ENCODE measurements around the gene PDZD7. TPM values are rescaled to one million over a fixed set of nuclear protein-coding genes. Genes with fewer than 3 reads are reported as not detected.

Gene PDZD7
- total RNA-seq, 1 donor from 2014 or later, result 0.48 TPM

DNA sequence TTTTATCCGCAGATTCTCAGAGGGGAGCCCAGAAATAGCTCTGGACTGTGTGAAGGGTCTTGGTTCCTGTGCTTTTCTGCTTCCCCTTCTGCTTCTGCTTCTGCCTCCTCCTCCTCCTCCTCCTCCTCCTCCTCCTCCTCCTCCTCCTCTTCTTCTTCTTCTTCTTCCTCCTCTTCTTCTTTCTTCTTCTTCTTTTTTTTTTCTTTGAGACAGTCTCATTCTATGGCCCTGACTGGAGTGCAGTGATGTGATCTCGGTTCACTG is 11.6 kb downstream of the PDZD7 start:
- no peak for DNase-seq (ENCODE audit: low spot score)

DNA sequence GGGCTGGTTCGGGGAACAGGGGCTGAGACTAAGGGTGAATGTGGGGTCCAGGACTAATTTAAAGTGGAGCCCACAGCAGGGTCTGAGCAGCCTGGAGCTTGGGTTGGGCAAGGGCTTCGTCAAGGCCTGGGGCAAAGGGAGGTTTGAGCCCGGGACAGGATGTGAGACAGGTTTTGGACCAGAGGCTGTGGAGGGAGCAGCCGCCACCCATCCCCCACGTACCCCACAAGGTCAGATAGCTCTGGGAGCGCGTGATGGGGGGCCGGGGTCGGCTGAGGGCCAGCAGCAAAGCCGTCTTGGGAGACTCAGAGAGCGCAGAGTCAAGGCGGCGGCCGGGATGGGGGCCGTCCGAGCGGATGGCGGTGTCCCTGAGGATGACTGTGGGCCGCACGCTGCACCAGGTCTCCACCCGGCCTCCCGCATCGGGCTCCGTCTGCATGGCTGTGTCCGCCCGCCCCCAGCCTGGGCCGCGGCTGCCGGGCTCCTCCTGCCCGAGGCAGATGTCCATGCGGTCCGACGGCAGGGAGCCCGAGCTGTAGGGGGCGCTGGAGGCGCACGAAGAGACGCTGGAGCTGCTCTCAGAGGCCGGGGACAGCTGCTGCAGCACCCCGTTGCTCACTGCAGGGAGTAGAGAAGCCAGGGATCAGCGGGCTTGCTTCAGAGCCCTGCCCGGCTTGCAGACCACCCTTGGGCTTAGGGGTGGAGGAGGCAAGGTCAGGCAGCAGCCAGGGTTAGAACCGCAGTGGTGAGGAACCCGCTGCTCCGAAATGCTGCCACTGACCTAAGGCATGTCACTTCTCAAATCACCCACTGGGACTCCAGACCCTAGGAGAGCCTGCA is 12.1 kb downstream of the PDZD7 start:
- peak; percentile 78 for DNase-seq (ENCODE audit: low spot score)

DNA sequence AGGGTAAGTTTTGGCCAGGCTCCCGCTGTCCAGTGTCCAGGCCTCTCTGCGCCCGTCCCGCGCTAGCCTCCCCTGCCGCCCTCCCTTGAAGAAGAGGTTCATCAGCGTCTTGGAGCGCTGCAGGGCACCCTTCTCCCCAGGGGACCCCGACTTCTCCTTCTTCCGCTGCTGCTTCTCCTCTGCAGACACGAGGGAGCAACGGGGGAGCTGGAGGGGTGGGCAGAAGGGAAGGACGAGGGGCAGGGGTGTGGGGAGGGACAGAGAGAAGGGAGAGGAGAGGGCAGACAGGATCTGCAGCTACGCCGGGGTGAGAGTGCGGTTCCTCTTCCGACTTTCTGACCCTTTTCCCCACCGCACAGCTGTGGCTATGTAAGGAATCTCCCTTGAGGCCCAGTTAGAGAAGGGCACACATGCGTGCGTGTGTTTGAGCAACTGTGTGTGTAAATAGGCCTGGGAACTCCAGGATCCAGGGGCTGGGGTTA is 12.8 kb downstream of the PDZD7 start:
- peak; percentile 28 for DNase-seq (ENCODE audit: low spot score)

DNA sequence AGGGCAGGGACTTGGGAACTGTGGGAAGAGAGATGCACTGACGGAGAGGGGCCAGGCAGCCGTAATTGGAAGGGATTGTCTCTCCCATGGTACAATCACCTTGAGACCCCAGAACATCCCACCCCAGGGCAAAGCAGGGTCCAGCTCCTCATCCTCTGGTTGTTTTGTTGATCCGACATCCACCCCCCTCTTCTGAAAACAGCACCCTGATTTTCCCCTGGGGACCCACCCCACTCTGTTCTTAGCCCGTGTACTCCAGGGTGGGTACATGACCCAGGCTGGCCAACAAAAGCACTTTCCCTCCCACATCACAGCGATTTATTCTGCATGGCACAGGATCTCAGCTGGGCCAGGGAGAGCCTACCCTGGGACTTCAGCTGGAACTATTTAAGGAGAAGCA is 14.1 kb downstream of the PDZD7 start:
- DNase-seq (ENCODE audit: low spot score), result no peak

DNA sequence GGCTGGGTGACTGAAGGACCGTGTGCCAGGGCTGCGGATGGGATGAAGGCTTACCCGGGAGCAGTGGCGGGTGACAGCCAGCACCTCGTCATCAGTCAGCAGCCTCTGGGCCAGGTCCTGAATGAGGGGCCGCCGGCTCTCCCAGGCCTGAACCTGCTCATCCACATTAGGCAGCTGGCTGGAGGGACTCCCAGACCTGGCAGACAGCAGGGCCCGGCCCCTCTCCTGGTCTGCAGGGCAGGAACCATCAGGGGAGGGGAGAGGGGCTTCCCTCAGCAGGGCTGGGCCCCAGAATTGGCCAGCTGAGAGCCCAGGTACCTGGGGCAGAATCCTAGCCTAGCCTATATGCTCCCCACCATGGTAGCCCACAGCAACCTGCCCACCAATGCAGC is 15.4 kb downstream of the PDZD7 start:
- DNase-seq (ENCODE audit: low spot score), result no peak

DNA sequence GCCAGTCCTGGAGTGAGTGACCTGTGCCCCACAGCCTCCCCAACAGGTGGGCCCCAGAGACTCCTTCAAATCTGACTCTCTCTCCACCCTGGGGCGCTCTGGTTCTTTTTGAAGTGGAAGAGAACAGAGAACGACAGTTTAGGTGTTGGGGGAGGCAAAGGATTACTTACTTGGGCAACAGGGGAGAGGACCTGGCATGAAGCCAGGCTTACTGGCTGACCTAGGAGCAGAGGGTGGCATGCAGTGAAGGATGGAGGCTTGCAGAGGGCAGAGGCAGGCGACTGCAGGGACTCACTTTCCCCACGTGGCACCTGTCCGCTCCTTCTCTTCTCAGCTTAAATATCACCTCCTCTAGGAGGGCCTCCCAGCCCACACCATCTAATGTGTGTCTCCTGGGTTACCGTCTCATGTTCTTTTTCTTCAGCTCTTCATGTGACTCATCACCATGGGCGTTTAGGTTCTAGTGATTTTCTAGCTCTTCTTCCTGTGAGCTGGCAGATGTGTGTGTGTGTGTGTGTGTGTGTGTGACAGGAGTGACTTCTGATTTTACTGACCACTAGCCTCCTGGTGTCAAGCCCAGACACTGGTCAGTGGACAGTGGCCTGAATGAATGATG is 15.9 kb downstream of the PDZD7 start:
- peak; percentile 46 for DNase-seq (ENCODE audit: low spot score)

DNA sequence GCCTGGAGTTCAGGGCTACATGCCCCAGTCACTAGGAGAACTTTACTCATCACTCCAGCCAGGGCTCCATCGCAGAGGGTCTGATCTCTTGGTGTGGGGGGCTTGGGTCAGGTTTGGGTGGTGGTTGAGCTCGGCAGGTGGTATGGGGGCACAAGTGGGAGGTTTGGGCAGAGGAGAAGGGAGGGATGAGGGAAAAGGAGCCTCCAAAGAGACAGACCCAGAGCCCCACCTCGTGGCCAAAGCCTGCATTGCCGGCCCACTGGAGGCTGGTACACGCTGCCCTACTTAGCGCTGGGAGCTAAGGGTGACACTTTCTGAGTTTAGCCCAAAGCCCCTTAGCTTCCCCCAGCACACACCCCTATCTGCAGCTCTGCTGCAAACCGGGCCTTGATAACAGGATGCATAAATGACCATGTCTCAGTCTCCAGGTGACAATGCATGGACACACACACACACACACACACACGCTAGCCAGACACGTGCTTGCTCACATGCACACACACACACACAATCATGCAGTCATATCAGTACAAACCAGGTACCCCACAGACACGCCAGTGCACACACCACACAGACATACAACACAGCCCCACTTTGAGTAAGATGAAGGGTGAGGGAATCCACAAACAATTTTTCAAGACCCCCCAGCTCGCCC is 16.6 kb downstream of the PDZD7 start:
- DNase-seq (ENCODE audit: low spot score), result peak; percentile 72

DNA sequence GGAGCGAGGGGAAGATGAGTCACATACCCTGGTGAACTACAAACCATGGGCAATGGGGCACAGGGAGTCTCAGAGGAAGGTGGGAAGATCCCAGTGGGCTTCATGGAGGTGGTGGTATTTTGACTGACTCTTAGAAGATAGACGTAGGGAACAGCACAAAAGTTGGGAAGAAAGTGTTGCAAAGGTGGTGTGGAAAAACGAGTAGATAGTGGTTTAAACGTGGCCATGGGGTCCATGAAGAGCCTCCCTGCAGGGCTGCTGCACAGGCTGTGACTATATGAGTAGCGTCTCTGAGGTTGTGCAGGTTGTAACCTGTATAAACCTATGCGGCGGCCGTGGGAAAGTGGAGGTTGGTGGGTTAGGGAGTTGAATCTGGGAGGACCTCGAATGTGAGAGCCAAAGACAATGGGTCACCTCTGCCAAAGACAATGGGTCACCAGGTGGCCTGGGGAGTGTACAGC is 17.5 kb downstream of the PDZD7 start:
- DNase-seq (ENCODE audit: low spot score), result no peak

DNA sequence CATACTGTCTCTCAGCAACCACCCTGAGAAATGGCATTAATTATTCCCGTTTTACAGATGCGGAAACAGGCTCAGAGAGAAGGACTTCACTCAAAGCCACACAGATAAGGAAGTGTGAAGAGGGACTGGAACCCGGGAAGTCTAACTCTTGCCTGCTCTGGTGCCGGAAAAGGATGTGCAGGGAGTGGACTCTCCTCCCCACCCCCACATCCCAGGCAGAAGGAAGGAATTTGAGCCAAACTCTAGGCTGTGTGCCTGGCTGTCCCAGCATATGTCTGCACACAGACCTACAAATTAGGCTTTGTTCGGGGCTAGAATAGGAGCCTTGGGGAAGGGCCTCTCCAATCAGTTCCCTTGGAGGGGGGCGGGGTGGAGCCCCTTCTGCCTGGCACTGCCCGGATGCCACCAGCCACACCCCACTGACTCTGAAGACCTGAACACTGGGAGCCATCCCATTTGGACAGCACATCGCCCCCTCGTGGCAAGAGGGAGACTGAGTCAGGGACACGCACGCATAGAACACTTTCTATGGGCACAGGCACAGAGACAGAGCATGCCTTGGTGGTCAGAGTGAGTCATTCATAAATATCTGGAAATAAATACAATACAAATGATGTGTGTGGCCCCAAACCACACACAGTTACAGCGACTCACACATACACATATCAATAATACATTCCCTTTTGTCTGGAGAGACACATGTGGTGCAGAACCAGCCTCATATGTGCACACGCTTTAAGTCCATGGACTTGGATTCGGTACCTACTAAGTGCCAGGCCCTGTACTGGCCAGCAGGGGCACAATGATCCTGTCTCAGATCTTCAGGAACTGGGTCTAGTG is 18.2 kb downstream of the PDZD7 start:
- DNase-seq (ENCODE audit: low spot score), result peak; percentile 89

DNA sequence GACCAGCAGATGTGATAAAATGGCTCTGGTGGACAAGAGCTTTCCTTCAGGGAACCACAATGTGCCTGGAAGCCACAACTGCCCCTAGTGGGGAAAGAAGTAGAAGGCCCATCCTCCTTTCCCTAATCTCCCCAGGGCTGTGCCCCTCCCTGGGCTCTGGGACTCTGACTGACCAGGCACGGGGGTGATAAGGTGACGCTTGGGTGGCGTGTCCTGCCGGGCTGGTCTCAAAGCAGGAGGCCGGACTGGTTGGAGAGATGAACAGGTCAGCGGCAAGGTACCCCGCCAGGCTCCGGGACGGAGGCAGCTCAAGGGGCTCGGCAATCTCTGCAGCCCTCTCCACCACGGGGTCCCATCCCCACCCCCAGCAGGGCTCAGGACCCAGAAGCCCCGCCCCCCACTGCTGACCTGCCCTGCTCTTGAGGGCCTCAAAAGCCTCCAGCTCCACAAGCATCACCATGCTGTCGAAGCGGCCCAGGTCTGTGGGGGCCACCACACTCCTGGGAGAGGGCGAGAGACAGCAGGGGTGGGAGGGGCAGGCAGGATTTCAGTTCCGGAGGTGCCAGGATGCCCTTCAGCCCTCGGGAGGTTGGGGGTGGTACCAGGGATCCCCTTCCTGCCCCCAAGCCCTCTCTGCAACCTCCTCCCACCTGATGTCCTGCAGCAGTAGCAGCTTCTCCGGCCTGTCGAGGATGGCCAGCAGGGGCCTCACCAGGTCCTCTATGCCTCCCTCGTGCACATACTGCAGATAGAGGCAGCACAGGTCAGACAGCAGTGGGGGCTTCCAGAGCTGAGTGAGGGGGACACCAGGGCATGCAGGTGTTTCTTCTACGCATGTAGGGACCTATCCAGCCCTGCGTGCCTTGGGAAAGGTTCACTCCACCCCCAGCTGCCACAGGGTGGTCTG is 19.2 kb downstream of the PDZD7 start:
- DNase-seq (ENCODE audit: low spot score), result no peak

DNA sequence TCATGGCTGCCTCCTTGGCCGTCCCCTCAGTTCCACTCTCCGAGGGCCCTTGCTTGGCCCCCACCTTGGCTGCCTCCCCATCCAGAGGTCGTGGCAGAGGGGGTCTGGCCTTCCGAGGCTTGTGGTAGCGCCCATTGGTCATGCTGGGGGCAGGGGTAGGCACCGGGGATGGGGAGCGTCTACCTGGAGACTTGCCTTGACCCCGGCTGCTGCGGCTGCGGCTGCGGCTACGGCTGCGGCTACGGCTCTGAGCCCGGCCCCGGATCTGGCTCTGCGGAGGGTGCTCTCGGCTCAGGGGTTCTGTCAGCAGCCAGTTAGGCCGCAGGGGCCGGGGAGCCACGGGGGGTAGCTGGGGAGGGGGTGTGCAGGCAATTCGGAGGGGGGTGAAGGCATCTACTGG is 20.6 kb downstream of the PDZD7 start:
- no peak for DNase-seq (ENCODE audit: low spot score)

DNA sequence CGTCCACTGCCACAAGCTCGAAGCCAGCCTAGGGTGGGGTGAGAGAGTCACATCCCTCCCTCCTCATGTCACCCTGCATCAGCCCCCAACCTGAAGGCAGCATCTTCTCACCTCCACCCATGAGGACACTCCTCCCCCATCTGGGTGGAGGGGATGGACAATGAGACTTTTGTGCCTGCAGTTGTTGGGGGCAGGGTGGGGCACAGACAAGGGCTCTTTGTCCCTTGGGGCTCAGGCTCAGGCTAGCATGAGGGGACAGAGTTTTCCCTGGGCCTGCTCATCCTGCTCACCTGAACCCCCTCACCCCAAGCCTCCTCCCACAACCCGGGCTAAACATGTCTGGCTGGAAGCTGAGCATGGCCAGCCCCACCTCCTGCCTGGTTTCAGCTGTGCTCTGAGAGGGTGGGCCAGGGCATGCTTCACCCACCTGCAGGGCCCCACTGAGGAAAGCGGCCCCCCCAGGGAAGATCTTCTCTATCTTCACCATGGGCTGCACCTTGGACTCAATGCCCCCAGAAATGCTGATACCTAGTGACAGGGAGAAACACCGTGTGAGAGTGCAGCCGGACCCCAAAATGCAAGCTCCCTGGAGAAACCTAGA is 22.0 kb downstream of the PDZD7 start:
- DNase-seq (ENCODE audit: low spot score), result no peak

DNA sequence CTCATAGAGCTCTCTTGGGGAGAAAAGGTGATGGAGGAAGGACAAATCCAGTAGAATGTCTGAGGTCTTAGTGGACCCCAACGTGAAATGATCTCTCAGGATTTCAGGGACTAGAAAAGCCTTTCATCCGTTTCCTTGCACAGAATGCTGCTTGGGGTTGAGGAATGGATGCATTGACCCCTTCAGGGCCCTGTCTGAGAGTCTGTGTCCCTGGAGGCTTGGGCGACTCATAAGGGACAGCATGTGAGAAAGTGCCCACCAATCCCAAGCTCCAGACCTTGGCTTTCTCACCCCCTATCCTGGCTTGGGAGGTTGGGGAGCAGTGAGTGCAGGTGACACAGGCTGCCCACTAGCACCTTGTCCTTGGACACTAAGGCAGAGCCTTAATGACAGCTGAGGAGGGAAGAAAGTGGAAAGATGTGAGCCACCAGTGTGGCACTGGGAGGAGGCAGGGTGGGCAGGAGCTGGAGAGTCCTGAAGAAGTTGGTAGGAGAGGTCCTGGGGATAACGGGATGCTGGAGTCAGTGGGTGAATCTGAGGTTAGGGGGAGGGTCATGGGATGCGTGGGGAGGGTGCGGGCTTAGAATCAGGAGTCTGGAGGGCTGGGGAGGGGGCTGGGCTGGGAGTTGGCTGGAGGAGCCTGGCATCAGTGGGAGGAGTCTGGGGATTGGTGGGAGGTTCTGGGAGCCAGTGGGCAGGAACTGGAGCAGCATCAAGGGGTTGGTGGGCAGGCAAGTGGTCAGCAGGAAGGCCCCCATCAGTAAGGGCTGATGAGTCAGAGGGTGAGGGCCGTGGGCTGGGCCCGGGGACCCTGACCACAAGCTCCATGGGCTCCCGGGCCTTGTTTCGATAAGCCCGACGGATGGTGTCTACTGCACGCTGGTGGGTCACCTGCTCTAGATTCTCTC is 22.8 kb downstream of the PDZD7 start:
- DNase-seq (ENCODE audit: low spot score), result no peak

DNA sequence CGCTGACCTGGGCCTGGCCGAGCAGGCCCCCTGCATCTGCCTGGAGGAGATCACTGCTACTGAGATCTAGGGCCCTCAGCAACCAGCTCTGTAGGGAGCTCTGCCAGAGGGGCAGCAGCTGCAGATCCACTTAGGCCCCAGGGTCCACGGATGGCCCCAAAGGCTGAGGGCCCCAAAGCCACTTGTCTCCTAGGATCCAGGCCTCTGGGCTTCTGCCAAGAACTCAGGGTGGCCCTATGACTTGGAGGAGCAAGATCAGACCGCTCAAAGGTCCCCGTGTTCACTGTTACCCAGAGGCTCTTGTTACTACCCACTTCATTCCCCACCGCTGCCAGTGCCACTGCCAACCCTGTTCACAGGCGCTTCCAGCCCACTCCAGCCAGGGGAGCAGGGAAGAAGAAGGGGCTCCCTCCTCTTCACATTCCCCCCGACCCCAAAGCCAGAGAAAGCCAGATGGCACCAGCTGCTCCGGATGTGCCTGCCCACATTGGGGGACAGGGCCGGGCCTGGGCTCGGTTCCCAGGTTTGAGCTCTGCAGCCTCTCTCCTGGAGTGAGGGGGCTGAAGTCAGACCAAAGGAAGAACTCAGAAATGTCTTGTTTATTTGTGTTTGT is 23.7 kb downstream of the PDZD7 start:
- no peak for DNase-seq (ENCODE audit: low spot score)

DNA sequence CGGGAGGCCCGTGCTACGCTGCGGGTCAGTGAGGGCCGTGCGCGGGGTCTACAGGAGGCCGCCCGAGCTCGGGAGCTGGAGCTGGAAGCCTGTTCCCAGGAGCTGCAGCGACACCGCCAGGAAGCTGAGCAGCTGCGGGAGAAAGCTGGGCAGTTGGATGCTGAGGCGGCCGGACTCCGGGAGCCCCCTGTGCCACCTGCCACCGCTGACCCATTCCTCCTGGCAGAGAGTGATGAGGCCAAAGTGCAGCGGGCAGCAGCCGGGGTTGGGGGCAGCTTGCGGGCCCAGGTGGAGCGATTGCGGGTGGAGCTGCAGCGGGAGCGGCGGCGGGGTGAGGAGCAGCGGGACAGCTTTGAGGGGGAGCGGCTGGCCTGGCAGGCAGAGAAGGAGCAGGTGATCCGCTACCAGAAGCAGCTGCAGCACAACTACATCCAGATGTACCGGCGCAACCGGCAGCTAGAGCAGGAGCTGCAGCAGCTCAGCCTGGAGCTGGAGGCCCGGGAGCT is 24.3 kb downstream of the PDZD7 start:
- no peak for DNase-seq (ENCODE audit: low spot score)

DNA sequence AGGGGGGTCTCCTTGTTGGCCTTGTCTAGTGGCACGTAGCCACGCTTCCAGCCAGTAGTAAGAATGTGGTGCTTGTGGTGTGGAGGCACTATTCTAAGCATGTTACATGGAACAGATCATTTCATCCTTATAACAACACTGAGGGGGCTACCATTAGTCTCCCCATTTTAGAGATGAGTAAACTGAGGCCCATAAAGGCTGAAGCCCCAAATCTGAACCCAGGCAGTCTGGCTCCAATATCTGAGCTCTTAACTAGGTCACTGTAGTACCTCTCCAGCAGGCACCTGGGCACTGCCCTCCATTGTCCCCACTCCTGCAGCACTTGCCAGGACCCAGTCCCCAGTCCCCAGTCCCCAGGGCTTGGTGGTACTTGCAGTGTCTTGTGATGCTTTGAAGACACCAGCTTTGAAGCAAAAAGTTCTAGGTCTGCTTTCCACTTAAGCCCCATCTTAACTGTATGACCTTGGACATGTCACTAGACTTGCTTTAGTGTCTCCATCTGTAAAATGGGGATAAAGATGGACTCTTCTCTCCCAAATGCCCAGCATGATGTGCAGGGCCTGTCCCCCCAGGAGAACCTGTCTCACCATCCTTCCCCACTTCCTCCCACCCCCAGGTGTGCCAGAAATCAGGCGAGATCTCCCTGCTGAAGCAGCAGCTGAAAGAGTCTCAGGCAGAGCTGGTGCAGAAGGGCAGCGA is 24.9 kb downstream of the PDZD7 start:
- DNase-seq (ENCODE audit: low spot score), result no peak

DNA sequence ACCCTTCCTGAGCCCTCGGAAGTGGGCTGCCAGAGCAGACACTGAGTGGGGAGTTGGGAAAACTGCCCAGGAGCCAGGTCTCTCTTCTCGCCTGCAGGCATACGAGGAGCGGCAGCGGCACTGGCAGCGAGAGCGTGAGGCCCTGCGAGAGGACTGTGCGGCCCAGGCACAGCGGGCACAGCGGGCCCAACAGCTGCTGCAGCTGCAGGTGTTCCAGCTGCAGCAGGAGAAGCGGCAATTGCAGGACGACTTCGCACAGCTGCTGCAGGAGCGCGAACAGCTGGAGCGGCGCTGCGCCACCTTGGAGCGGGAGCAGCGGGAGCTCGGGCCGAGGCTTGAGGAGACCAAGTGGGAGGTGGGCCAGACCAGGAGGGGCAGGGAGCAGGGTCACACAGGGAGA is 25.6 kb downstream of the PDZD7 start:
- no peak for DNase-seq (ENCODE audit: low spot score)

DNA sequence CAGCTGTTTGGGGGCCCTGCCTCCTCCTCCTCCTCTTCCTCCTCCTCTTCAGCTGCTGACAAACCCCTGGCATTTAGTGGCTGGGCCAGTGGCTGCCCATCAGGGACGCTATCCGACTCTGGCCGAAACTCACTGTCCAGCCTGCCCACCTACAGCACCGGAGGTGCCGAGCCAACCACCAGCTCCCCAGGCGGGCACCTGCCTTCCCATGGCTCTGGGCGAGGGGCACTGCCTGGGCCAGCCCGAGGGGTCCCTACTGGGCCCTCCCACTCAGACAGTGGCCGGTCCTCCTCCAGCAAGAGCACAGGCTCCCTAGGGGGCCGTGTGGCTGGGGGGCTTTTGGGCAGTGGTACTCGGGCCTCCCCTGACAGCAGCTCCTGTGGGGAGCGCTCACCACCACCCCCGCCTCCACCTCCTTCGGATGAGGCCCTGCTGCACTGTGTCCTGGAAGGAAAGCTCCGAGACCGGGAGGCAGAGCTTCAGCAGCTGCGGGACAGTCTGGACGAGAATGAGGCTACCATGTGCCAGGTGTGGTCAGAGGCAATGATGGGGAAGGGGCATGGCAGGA is 27.2 kb downstream of the PDZD7 start:
- DNase-seq (ENCODE audit: low spot score), result no peak
